SJCRH30 (cell line): Measurements from ENCODE around the gene GHSR. TPM values are rescaled to one million over a fixed set of nuclear protein-coding genes. Genes with fewer than 3 reads are reported as not detected.
"Not testable (repeated sequence)": the region's sequence is repeated elsewhere in the genome, so short reads cannot be mapped to it uniquely, and the experiment has no call there.

ENCODE experiments used
- DNase-seq, 2 experiments: peaks; one replicate each; pipeline ENCODE4 v3.0.0-alpha.2; 2015 to 2020
- H3K27ac ChIP-seq: fragments of 250-450 bp; sonication (Bioruptor Pico); 2 replicates; pipeline ENCODE4 v1.5.1; 2020; ENCODE audit warnings: mild to moderate bottlenecking, moderate library complexity
- H3K27me3 ChIP-seq: fragments of 250-450 bp; sonication (Bioruptor Pico); 2 replicates; pipeline ENCODE4 v1.5.1; 2020; ENCODE audit warnings: mild to moderate bottlenecking, moderate library complexity
- H3K36me3 ChIP-seq: fragments of 250-450 bp; sonication (Bioruptor Pico); 2 replicates; pipeline ENCODE4 v1.5.1; 2020; ENCODE audit warnings: mild to moderate bottlenecking, moderate library complexity
- H3K4me1 ChIP-seq: fragments of 250-450 bp; sonication (Bioruptor Pico); 2 replicates; pipeline ENCODE4 v1.5.1; 2020; ENCODE audit warnings: mild to moderate bottlenecking, moderate library complexity
- H3K4me3 ChIP-seq: fragments of 250-450 bp; sonication (Bioruptor Pico); 2 replicates; pipeline ENCODE4 v1.5.1; 2020; ENCODE audit warnings: mild to moderate bottlenecking, moderate library complexity
- H3K9me3 ChIP-seq: fragments of 250-450 bp; sonication (Bioruptor Pico); replicated peaks from 2 replicates; pipeline ENCODE4 v1.5.1; 2020; ENCODE audit warnings: mild to moderate bottlenecking, moderate library complexity
- total RNA-seq: library from RNA; depleted of rRNA; stranded (reverse); fragments of >200 nt; shearing (Covaris generic); gene quantifications from 2 replicates; pipeline ENCODE4 v1.2.3, GENCODE V29; 2014; rRNA removed

GHSR gene
- 1.0 and 1.3 TPM in 2 replicates for total RNA-seq

- H3K27me3 ChIP-seq: no peaks in the 10 kb centered on the region
- H3K4me1 ChIP-seq: no peaks in the 10 kb centered on the region
- no peaks in the 10 kb centered on the region for H3K9me3 ChIP-seq
- no peaks in the 10 kb centered on the region for H3K36me3 ChIP-seq
- DNase-seq: no peak
- H3K4me3 ChIP-seq: no peak within 1 kb of the TSS
- no peak within 1 kb of the TSS for H3K27ac ChIP-seq
These were observed at the start of gene GHSR for GRCh38 chr3:172447611-172448579. GHSR (minus strand) TSS chr3:172448456; CDS start chr3:172448413, 43 bp downstream.

- peak; percentile 22 to 53 for DNase-seq
- H3K36me3 ChIP-seq, H3K9me3 ChIP-seq, H3K4me3 ChIP-seq, H3K27me3 ChIP-seq, H3K4me1 ChIP-seq, H3K27ac ChIP-seq: not testable (repeated sequence)
These were observed 42.0 kb upstream of the GHSR start for GRCh38 chr3:172490198-172490669.

- Histone ChIP-seq H3K36me3 (no peaks in the 10 kb centered on the region), H3K27me3 (no peaks in the 10 kb centered on the region), H3K4me3 (no peak overlapping the region), H3K4me1 (no peaks in the 10 kb centered on the region), H3K9me3 (no peaks in the 10 kb centered on the region), H3K27ac (no peak overlapping the region)
- no peak for DNase-seq
These were observed 29.9 kb upstream of the GHSR start for GRCh38 chr3:172478116-172478515.

- DNase-seq: no peak
- Histone ChIP-seq H3K9me3 (no peaks in the 10 kb centered on the region), H3K27me3 (no peaks in the 10 kb centered on the region), H3K4me3 (no peak overlapping the region), H3K4me1 (no peaks in the 10 kb centered on the region), H3K36me3 (no peaks in the 10 kb centered on the region), H3K27ac (no peak overlapping the region)
These were observed 28.1 kb upstream of the GHSR start for GRCh38 chr3:172476347-172476746.

GRCh38 chr3:172475703-172476102, 27.4 kb upstream of the GHSR start:
- Histone ChIP-seq H3K9me3 (no peaks in the 10 kb centered on the region), H3K36me3 (no peaks in the 10 kb centered on the region), H3K27ac (no peak overlapping the region), H3K4me3 (no peak overlapping the region), H3K27me3 (no peaks in the 10 kb centered on the region), H3K4me1 (no peaks in the 10 kb centered on the region)
- no peak for DNase-seq

- no peaks in the 10 kb centered on the region for H3K4me1 ChIP-seq
These were observed 23.6 kb upstream of the GHSR start for GRCh38 chr3:172471903-172472302.

GRCh38 chr3:172470588-172470987, 22.3 kb upstream of the GHSR start:
- Histone ChIP-seq H3K36me3 (no peaks in the 10 kb centered on the region), H3K9me3 (no peaks in the 10 kb centered on the region), H3K4me1 (no peaks in the 10 kb centered on the region), H3K27me3 (no peaks in the 10 kb centered on the region), H3K27ac (no peak overlapping the region), H3K4me3 (no peak overlapping the region)
- no peak for DNase-seq

More at GRCh38 chr3:172471903-172472302, 23.6 kb upstream of the GHSR start:
- Histone ChIP-seq H3K27ac (no peak overlapping the region), H3K9me3 (no peaks in the 10 kb centered on the region), H3K4me3 (no peak overlapping the region), H3K36me3 (no peaks in the 10 kb centered on the region), H3K27me3 (no peaks in the 10 kb centered on the region)
- DNase-seq: no peak

GRCh38 chr3:172467170-172467824, 19.0 kb upstream of the GHSR start:
- no peaks in the 10 kb centered on the region for H3K27me3 ChIP-seq
- H3K9me3 ChIP-seq: no peaks in the 10 kb centered on the region
- peak in 1 of 2 experiments; percentile 36 for DNase-seq
- H3K4me1 ChIP-seq: peaks cover 9% of the 10 kb centered on the region
- H3K27ac ChIP-seq: peak overlapping the region; percentile 7; the same call in 1 of the 2 replicates
- no peaks in the 10 kb centered on the region for H3K36me3 ChIP-seq
- H3K4me3 ChIP-seq: no peak overlapping the region

GRCh38 chr3:172466553-172467130, 18.4 kb upstream of the GHSR start:
- Histone ChIP-seq H3K4me1 (peaks cover 9% of the 10 kb centered on the region), H3K27ac (peak overlapping the region; percentile 7; the same call in 1 of the 2 replicates), H3K27me3 (no peaks in the 10 kb centered on the region), H3K36me3 (no peaks in the 10 kb centered on the region), H3K9me3 (no peaks in the 10 kb centered on the region), H3K4me3 (no peak overlapping the region)
- peak in 1 of 2 experiments; percentile 20 for DNase-seq

GRCh38 chr3:172465281-172465680, 17.0 kb upstream of the GHSR start:
- Histone ChIP-seq H3K4me3 (no peak overlapping the region), H3K4me1 (peaks cover 12% of the 10 kb centered on the region), H3K36me3 (no peaks in the 10 kb centered on the region), H3K9me3 (no peaks in the 10 kb centered on the region), H3K27ac (no peak overlapping the region), H3K27me3 (no peaks in the 10 kb centered on the region)
- DNase-seq: no peak

GRCh38 chr3:172464306-172464705, 16.1 kb upstream of the GHSR start:
- Histone ChIP-seq H3K9me3 (no peaks in the 10 kb centered on the region), H3K27me3 (no peaks in the 10 kb centered on the region), H3K36me3 (no peaks in the 10 kb centered on the region), H3K4me3 (no peak overlapping the region), H3K27ac (0 out of 2 replicates have a peak overlapping the region, but pooled peaks have one; percentile 15), H3K4me1 (peaks cover 12% of the 10 kb centered on the region)
- DNase-seq: peak; percentile 25 to 59

- Histone ChIP-seq H3K27me3 (no peaks in the 10 kb centered on the region), H3K4me1 (peaks cover 24% of the 10 kb centered on the region), H3K36me3 (no peaks in the 10 kb centered on the region), H3K9me3 (no peaks in the 10 kb centered on the region), H3K27ac (no peak overlapping the region), H3K4me3 (no peak overlapping the region)
- DNase-seq: peak in 1 of 2 experiments; percentile 53
These were observed 13.4 kb upstream of the GHSR start for GRCh38 chr3:172461530-172462138.

- Histone ChIP-seq H3K9me3 (no peaks in the 10 kb centered on the region), H3K4me3 (no peak overlapping the region), H3K27me3 (no peaks in the 10 kb centered on the region), H3K4me1 (peaks cover 16% of the 10 kb centered on the region), H3K36me3 (no peaks in the 10 kb centered on the region), H3K27ac (no peak overlapping the region)
- no peak for DNase-seq
These were observed 8.1 kb upstream of the GHSR start for GRCh38 chr3:172456404-172456803.

- Histone ChIP-seq H3K4me1 (peaks cover 13% of the 10 kb centered on the region), H3K27me3 (no peaks in the 10 kb centered on the region), H3K9me3 (no peaks in the 10 kb centered on the region), H3K36me3 (no peaks in the 10 kb centered on the region), H3K4me3 (no peak overlapping the region), H3K27ac (no peak overlapping the region)
- DNase-seq: no peak
These were observed 5.9 kb upstream of the GHSR start for GRCh38 chr3:172454180-172454579.
